Measurements from ENCODE around the gene SIGLEC1. TPM values are rescaled to one million over a fixed set of nuclear protein-coding genes. Genes with fewer than 3 reads are reported as not detected.
A peak's percentile ranks its signal among the peaks of the same experiment; 100 is the strongest.

Gene SIGLEC1
- total RNA-seq, 1 donor from 2014 or later = 0.04 TPM

DNA sequence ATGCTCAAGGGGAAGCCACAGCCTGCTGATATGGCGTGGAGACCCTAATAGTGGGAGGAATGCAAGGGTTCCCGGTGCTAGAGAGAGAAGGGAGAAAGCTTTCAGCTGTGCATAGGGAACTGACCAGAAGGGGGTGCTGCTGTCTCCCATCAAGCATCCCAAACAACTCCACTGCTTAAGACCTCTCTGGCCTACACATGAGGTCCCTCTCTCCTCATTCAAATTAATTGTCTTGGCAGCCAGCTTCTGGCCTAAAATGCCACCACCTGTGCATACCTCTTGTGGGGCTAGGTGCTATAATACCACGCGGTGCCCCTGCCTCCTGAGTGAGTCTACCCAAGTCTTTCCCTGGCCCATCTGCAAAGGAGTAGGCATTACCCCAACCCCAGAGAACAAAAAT is 40.7 kb upstream of the SIGLEC1 start:
- H3K36me3 Mint-ChIP-seq = peaks cover 4% of the 10 kb centered on the region
- TF ChIP-seq, protein P1, sequence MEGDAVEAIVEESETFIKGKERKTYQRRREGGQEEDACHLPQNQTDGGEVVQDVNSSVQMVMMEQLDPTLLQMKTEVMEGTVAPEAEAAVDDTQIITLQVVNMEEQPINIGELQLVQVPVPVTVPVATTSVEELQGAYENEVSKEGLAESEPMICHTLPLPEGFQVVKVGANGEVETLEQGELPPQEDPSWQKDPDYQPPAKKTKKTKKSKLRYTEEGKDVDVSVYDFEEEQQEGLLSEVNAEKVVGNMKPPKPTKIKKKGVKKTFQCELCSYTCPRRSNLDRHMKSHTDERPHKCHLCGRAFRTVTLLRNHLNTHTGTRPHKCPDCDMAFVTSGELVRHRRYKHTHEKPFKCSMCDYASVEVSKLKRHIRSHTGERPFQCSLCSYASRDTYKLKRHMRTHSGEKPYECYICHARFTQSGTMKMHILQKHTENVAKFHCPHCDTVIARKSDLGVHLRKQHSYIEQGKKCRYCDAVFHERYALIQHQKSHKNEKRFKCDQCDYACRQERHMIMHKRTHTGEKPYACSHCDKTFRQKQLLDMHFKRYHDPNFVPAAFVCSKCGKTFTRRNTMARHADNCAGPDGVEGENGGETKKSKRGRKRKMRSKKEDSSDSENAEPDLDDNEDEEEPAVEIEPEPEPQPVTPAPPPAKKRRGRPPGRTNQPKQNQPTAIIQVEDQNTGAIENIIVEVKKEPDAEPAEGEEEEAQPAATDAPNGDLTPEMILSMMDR (IDR thresholded peaks at IDR 0.05; ENCODE audit: unreplicated experiment) = peak; percentile 39
- no peak overlapping the region for H3K4me3 Mint-ChIP-seq
- H3K27ac Mint-ChIP-seq = no peak overlapping the region
- peaks cover 4% of the 10 kb centered on the region for H3K4me1 Mint-ChIP-seq
- DNase-seq (ENCODE audit: low spot score in 2 of 2, unreplicated experiment in 2 of 2) = peak in 1 of 2 experiments; percentile 60
- H3K9me3 Mint-ChIP-seq = no peaks in the 10 kb centered on the region
- peaks cover 42% of the 10 kb centered on the region for H3K27me3 Mint-ChIP-seq (ENCODE audit: low read depth)

DNA sequence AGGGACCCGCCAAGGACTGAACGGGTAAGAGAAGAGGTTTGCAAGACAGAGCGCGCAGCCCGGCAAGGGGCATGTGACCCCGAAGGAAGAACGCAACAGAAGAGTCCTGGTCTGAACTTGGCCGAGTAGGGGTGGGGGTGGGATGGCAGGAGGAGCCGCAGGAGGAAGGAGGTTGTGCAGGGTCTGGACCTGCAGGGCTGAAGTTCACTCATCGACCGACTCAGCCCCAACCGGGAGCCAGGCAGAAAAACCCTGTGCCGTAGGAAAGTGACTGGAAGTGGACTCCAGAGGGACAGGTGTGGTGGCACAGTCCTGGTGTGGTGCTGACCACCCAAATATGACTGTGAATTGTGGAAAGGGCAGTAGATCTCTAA is 40.0 kb upstream of the SIGLEC1 start:
- DNase-seq (ENCODE audit: low spot score in 2 of 2, unreplicated experiment in 2 of 2) = no peak
- TF ChIP-seq, protein P1 (IDR thresholded peaks at IDR 0.05; ENCODE audit: unreplicated experiment) = no peak
- Mint-ChIP-seq H3K9me3 (no peaks in the 10 kb centered on the region), H3K36me3 (peaks cover 2% of the 10 kb centered on the region), H3K27me3 (ENCODE audit: low read depth) (peaks cover 50% of the 10 kb centered on the region), H3K4me3 (peak overlapping the region; percentile 31), H3K4me1 (peaks cover 4% of the 10 kb centered on the region), H3K27ac (no peak overlapping the region)

DNA sequence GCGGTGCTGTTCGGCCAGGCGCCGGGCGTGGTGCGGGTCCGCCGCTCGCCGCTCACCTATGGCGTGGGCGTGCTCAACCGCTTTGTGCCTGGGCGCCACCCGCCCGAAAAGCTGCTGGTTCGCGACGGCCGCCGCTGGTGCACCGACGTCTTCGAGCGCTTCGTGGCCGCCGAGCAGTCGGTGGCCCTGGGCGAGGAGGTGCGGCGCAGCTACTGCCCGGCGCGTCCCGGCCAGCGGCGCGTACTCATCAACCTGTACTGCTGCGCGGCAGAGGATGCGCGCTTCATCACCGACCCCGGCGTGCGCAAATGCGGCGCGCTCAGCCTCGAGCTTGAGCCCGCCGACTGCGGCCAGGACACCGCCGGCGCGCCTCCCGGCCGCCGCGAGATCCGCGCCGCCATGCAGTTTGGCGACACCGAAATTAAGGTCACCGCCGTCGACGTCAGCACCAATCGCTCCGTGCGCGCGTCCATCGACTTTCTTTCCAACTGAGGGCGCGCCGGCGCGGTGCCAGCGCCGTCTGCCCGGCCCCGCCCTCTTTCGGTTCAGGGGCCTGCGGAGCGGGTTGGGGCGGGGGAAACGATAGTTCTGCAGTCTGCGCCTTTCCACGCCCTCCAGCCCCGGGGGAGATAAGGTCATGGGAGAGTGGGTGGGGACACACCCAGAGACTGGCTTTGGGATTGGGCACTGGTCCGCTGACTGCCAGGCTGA is 39.4 kb upstream of the SIGLEC1 start:
- Mint-ChIP-seq H3K4me3 (peak overlapping the region; percentile 22), H3K36me3 (no peaks in the 10 kb centered on the region), H3K27me3 (ENCODE audit: low read depth) (peaks cover 55% of the 10 kb centered on the region), H3K4me1 (peaks cover 4% of the 10 kb centered on the region), H3K9me3 (no peaks in the 10 kb centered on the region), H3K27ac (no peak overlapping the region)
- no peak for DNase-seq (ENCODE audit: low spot score in 2 of 2, unreplicated experiment in 2 of 2)
- TF ChIP-seq, protein P1 (IDR thresholded peaks at IDR 0.05; ENCODE audit: unreplicated experiment) = no peak

DNA sequence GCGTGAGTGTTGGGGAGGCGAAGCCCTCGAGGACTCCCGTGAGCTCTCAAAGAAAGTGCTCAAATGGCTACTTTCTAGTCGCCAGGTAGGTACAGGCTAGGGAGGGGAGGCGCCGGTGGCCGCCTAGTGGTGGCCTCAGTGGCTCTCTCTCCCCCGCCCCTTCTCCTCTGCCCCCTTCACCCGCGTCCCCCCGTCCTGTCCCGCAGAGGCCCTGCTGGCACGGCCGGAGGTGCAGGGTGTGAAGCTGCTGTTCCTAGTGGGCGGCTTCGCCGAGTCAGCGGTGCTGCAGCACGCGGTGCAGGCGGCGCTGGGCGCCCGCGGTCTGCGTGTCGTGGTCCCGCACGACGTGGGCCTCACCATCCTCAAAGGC is 38.9 kb upstream of the SIGLEC1 start:
- TF ChIP-seq, protein P1 (IDR thresholded peaks at IDR 0.05; ENCODE audit: unreplicated experiment) = no peak
- Mint-ChIP-seq H3K9me3 (no peaks in the 10 kb centered on the region), H3K27ac (no peak overlapping the region), H3K4me1 (peaks cover 4% of the 10 kb centered on the region), H3K27me3 (ENCODE audit: low read depth) (peaks cover 60% of the 10 kb centered on the region), H3K36me3 (no peaks in the 10 kb centered on the region), H3K4me3 (no peak overlapping the region)
- no peak for DNase-seq (ENCODE audit: low spot score in 2 of 2, unreplicated experiment in 2 of 2)

DNA sequence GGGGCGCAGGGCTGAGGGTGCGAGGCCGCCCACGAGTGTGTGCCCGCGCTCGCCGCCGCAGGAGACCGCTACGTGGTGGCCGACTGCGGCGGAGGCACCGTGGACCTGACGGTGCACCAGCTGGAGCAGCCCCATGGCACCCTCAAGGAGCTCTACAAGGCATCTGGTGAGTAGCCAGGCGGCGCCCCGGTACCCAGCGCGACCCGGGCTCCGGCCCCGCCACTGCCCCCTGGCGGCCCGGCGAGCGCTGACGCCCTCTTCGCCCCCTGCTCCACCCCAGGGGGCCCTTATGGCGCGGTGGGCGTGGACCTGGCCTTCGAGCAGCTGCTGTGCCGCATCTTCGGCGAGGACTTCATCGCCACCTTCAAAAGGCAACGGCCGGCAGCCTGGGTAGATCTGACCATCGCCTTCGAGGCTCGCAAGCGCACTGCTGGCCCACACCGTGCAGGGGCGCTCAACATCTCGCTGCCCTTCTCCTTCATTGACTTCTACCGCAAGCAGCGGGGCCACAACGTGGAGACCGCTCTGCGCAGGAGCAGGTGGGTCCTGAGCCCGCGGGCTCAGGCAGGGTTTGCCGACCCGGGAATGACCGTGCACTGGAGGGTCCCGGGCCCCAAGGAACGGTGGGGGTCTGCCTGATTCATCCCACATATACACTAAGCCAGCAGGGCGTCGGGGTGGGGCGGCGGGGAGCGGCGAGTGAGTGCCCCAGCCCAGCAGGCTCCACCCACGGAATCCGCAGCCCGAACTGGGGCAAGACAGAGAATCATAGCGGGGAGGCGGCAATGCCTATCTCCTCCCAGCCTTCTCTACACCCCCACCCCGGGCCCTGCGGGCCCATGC is 37.5 kb upstream of the SIGLEC1 start:
- Mint-ChIP-seq H3K27me3 (ENCODE audit: low read depth) (peaks cover 74% of the 10 kb centered on the region), H3K4me1 (peaks cover 4% of the 10 kb centered on the region), H3K9me3 (no peaks in the 10 kb centered on the region), H3K36me3 (no peaks in the 10 kb centered on the region), H3K4me3 (peak overlapping the region; percentile 63), H3K27ac (no peak overlapping the region)
- TF ChIP-seq, protein P1 (IDR thresholded peaks at IDR 0.05; ENCODE audit: unreplicated experiment) = peak; percentile 88
- DNase-seq (ENCODE audit: low spot score in 2 of 2, unreplicated experiment in 2 of 2) = peak; percentile 49 to 75

All from mesothelial cell of epicardium (in vitro differentiated cells).